DMS153 treated with DMSO at 0.1 percent for 48 hours (cell line): Measurements from ENCODE around the gene ABCC11.

ENCODE experiments used
- DNase-seq: peaks from one replicate; lab custom pipeline; 2025; ENCODE audit not compliant: unreplicated experiment; lab: John Stamatoyannopoulos, UW

ABCC11 gene

DNA sequence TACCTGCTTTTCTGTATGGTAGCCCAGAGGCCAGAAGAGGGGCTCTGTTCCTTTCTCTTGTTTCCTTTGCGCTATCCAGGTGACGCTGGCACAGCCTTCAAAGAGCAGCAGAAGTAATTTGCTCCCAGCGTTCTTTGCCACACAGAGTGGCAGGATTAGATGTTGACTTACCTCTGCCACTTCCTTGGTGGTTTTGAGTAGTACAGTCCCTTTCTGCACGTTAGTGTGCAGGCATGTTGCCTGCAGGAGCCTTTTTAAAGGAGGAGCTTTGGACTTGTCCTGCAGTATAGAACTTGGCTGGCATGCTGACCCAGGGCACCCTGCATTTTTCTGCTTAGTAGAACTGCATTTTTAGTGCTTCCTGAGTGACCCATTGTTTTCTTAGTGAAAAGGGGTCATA lies at the start of gene ABCC11:
Gene ABCC11, minus strand, starts transcription at position 229 of the 400 bp plus-strand sequence. CDS start 15,618 bp downstream, outside the sequence.
- no peak for DNase-seq

GRCh38 chr16:48295488-48296281 lies 48.3 kb upstream of the ABCC11 start:
- no peak for DNase-seq

- DNase-seq, result no peak
Observed at GRCh38 chr16:48294724-48295123, 47.4 kb upstream of the ABCC11 start.

- no peak for DNase-seq
Observed at GRCh38 chr16:48292452-48292851, 45.1 kb upstream of the ABCC11 start.

GRCh38 chr16:48291754-48292153 lies 44.4 kb upstream of the ABCC11 start:
- DNase-seq, result no peak

DNA sequence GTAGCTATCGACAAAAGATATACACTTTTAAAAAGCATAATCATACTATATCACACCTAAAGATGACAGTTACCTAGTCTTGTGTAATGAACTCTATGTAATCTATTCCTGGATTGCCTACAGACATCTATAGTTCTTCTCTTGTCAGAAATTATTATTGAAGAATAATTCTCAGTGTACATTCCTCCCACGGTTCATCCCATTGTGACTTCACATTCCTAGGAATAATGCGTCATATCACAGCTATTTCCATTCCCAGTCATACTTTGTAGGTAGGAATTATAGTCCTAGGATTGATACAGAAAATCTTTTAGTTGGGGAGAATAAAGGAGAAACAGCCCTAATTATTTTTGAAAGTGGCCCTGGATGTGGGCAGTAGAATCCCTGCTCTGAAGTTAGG lies 44.0 kb upstream of the ABCC11 start:
- DNase-seq, result no peak

- no peak for DNase-seq
Observed at GRCh38 chr16:48287239-48287638, 39.9 kb upstream of the ABCC11 start.

GRCh38 chr16:48284772-48285409 lies 37.6 kb upstream of the ABCC11 start:
- DNase-seq, result no peak

DNA sequence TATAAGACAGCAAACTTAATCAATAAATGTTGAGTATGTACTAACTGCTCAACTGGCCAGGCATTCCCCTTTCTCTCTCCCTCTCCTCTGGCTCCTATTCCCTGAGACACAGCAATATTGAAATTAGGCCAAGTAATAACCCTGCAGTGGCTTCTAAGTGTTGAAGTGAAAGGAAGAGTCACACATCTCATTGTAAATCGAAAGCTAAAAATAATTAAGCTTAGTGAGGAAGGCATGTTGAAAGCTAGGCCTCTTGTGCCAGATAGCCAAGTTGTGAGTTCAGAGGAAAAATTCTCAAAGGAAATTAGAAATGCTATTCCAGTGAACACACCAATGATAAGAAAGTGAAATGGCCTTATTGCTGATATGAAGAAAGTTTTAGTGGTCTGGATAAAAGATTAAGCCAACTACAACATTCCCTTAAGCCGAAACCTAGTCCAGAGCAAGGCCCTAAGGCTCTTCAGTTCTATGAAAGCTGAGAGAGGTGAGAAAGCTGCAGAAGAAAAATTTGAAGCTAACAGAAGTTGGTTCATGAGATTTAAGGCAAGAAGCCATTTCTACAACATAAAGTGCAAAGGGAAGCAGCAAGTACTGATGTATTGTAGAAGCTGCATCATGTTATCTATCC lies 35.4 kb upstream of the ABCC11 start:
- no peak for DNase-seq

- no peak for DNase-seq
Observed at GRCh38 chr16:48280546-48280945, 33.2 kb upstream of the ABCC11 start.

DNA sequence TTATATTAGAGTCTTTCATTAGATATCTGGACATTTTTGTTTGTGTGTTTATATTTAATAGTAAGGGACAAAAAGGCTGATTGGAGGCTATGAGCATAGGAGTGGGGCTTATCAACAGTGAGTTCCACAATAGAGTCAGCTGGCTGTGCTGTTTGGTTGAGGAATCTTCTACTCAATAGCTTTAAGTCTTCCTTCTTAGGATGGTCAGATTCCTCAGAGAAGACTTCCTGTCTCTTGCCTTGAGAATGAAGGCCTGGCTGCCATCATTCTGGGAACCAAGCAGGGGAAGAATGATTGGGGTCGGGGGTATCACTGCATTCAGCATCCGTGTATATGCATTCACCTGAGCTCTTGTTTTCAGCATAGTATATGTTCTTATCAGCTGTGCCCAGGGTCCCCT lies 31.9 kb upstream of the ABCC11 start:
- no peak for DNase-seq

DNA sequence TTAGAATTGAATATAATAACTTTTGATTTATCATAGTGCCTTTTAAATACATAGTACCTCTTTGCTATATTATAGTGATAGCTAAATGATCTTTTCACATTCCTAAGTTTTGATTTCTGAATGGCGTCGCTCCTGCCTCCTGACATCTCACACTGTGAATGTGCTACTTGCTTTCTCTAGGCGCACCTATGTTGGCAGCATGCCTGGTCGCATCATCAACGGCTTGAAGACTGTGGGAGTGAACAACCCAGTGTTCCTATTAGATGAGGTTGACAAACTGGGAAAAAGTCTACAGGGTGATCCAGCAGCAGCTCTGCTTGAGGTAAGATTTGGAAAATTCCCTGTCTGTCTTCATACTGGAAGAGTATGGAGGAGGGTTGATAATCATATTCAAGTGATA lies 29.8 kb upstream of the ABCC11 start:
- no peak for DNase-seq

GRCh38 chr16:48276102-48276501 lies 28.8 kb upstream of the ABCC11 start:
- DNase-seq, result no peak

- no peak for DNase-seq
Observed at GRCh38 chr16:48274476-48274875, 27.1 kb upstream of the ABCC11 start.

- no peak for DNase-seq
Observed at GRCh38 chr16:48272837-48273421, 25.6 kb upstream of the ABCC11 start.

- DNase-seq, result no peak
Observed at GRCh38 chr16:48271728-48272127, 24.4 kb upstream of the ABCC11 start.

DNA sequence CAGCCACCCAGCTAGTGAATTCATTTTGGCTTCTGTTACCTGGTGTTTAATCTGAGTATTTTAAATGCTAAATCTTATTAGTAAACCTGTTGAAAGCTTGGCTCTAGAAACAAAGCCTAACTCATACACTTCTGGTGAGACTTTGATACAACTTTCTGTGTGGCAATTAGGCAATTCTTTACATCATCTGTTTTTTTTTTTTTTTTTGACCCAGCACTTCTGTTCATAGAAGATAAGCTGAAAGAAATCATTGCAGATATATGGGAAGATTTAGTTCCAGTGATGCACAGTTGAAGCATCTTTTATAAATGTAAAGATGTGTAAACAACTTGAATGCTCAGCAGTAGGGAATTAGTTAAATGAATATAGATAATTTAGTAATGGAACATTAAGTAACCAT lies 21.7 kb upstream of the ABCC11 start:
- DNase-seq, result no peak

GRCh38 chr16:48262631-48263030 lies 15.3 kb upstream of the ABCC11 start:
- no peak for DNase-seq

GRCh38 chr16:48261569-48261968 lies 14.2 kb upstream of the ABCC11 start:
- DNase-seq, result no peak

GRCh38 chr16:48256579-48257177 lies 9.3 kb upstream of the ABCC11 start:
- DNase-seq, result no peak

GRCh38 chr16:48252013-48252412 lies 4.7 kb upstream of the ABCC11 start:
- no peak for DNase-seq
